Activated CD4-positive, alpha-beta T cell treated with anti-CD3 and anti-CD28 coated beads, Interleukin-2, amount 10 ng/mL, durations not matched to agents 7 days and 5 days (primary cell): ENCODE data around the gene LMX1A. TPM values are rescaled to one million over a fixed set of nuclear protein-coding genes. Genes with fewer than 3 reads are reported as not detected.

Experiments used
- CTCF ChIA-PET: fragments of 350-600 bp; sonication (Branson Sonifier 250); formaldehyde crosslinking; loops from one replicate; lab custom pipeline; 2021; ENCODE audit warnings: antibody characterized with exemption; lab: Charles Lee
- POLR2A ChIA-PET: fragments of 350-600 bp; sonication (Branson Sonifier 250); formaldehyde crosslinking; loops from one replicate; lab custom pipeline; 2021; ENCODE audit warnings: antibody characterized with exemption; lab: Charles Lee
- DNase-seq: peaks from one replicate; pipeline ENCODE4 v3.0.0-alpha.2; 2020
- H3K27ac Mint-ChIP-seq: one replicate; pipeline ENCODE4 v1.8.0; 2021; ENCODE audit warnings: mild to moderate bottlenecking, moderate library complexity, mixed read lengths
- H3K27me3 Mint-ChIP-seq: one replicate; pipeline ENCODE4 v1.8.0; 2021; ENCODE audit warnings: mixed read lengths
- H3K36me3 Mint-ChIP-seq: one replicate; pipeline ENCODE4 v1.8.0; 2021; ENCODE audit warnings: low read depth, mixed read lengths
- H3K4me1 Mint-ChIP-seq: one replicate; pipeline ENCODE4 v1.8.0; 2021; ENCODE audit warnings: mixed read lengths
- H3K4me3 Mint-ChIP-seq: one replicate; pipeline ENCODE4 v1.8.0; 2021; ENCODE audit warnings: mild to moderate bottlenecking, moderate library complexity, mixed read lengths
- H3K9me3 Mint-ChIP-seq: one replicate; pipeline ENCODE4 v1.8.0; 2021; ENCODE audit warnings: mixed read lengths
- total RNA-seq, 2 experiments: library from RNA; stranded (reverse); gene quantifications; one replicate each; pipeline ENCODE4 v1.2.3, GENCODE V29; 2021

LMX1A gene
- total RNA-seq, 2 experiments from 2014 or later = not detected

- ChIA-PET POLR2A (no interaction called here), CTCF (no interaction called here)
- Mint-ChIP-seq H3K4me1 (no peaks in the 10 kb centered on the region), H3K4me3 (no peak overlapping the region), H3K27ac (no peak overlapping the region), H3K9me3 (no peaks in the 10 kb centered on the region), H3K36me3 (no peaks in the 10 kb centered on the region), H3K27me3 (no peaks in the 10 kb centered on the region)
- no peak for DNase-seq
Measured at GRCh38 chr1:165212229-165212628, 144.3 kb downstream of the LMX1A start.

DNA sequence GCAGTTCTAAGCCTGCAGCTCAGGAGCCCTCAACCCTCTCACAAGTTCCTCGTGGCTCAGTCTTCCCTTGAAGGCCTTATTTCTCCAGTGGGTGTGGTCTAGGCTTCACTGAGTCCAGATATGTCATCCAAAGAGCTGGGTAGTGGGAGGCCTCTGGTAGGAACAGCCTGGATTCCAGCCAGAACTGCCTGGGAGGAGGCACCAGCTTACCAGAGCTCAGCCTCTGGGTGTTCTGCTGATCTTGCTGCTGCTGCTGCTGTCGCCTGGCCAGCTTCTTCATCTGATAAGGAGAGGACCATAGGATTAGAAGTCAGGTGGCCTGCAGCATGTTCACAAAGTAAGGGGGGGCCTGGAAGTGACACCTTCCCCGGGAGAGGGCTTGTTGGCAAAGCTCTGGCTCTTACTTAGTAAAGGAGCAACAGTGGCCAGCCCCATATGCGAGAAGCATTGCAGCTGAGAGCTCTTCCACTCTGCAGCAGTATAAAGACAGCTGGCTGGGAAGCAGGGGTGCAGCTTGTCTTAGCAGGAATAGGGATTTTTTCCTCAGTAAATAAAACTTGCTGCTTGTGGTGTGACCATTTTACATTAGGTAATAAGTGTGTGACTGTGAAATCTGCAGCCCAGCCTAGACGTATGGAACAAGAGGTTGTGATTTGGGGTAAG is 148.5 kb downstream of the LMX1A start:
- ChIA-PET CTCF (interaction anchor here (1.0 to 1.3 kb wide), 2 partner anchors 11 to 45 kb away, joined by 3 to 4 read pairs; no protein-coding TSS in a partner anchor), POLR2A (no interaction called here)
- no peak overlapping the region for H3K27ac Mint-ChIP-seq
- H3K36me3 Mint-ChIP-seq = no peaks in the 10 kb centered on the region
- no peaks in the 10 kb centered on the region for H3K4me1 Mint-ChIP-seq
- H3K4me3 Mint-ChIP-seq = no peak overlapping the region
- H3K27me3 Mint-ChIP-seq = no peaks in the 10 kb centered on the region
- no peak for DNase-seq
- H3K9me3 Mint-ChIP-seq = no peaks in the 10 kb centered on the region

DNA sequence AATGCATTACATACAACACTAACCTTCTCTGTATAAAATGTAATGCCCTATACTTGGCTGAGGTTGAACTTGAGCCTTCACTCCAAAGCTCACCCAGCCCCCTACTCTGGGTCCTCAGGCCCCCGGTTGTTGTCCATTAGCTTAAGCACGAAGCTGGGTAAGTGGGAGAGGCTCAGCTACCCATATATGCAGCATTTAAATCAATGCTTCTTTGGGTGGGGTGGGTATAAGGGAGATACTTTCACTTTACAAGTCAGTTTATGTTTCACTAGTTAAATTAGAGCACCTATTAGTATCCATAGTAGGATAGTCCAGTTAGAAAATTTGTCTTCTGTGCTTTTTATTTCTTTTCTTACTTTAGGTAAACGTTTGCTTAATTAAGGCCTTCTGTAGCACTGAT is 151.4 kb downstream of the LMX1A start:
- POLR2A ChIA-PET = no interaction called here
- no peaks in the 10 kb centered on the region for H3K4me1 Mint-ChIP-seq
- no peaks in the 10 kb centered on the region for H3K9me3 Mint-ChIP-seq
- no peak overlapping the region for H3K27ac Mint-ChIP-seq
- CTCF ChIA-PET = no interaction called here
- no peak for DNase-seq
- H3K36me3 Mint-ChIP-seq = no peaks in the 10 kb centered on the region
- H3K4me3 Mint-ChIP-seq = no peak overlapping the region
- H3K27me3 Mint-ChIP-seq = no peaks in the 10 kb centered on the region

DNA sequence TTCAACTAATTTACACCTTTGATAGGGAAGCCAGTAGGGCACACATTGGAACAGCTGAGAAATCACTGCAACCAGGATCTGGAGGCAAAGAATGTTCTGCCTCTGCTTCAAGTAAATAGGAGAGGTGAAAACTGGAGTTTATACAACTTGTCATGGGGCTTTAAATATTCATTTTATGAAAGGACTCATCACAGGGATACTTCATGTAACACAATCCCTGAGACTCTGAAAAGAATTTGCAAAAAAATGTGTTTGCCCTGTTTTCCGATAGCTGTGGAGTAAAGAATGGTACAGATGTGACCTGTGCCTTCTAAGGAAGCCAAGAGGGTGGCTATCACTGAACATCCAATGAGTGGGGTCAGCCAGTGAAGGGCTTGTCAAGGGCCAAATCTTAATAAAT is 152.0 kb downstream of the LMX1A start:
- no peak overlapping the region for H3K27ac Mint-ChIP-seq
- no peaks in the 10 kb centered on the region for H3K36me3 Mint-ChIP-seq
- H3K4me1 Mint-ChIP-seq = no peaks in the 10 kb centered on the region
- no peaks in the 10 kb centered on the region for H3K27me3 Mint-ChIP-seq
- CTCF ChIA-PET = no interaction called here
- H3K9me3 Mint-ChIP-seq = no peaks in the 10 kb centered on the region
- no peak for DNase-seq
- no peak overlapping the region for H3K4me3 Mint-ChIP-seq
- POLR2A ChIA-PET = no interaction called here

GRCh38 chr1:165191087-165191486 is 165.4 kb downstream of the LMX1A start:
- H3K27me3 Mint-ChIP-seq = peaks cover 1% of the 10 kb centered on the region

DNA sequence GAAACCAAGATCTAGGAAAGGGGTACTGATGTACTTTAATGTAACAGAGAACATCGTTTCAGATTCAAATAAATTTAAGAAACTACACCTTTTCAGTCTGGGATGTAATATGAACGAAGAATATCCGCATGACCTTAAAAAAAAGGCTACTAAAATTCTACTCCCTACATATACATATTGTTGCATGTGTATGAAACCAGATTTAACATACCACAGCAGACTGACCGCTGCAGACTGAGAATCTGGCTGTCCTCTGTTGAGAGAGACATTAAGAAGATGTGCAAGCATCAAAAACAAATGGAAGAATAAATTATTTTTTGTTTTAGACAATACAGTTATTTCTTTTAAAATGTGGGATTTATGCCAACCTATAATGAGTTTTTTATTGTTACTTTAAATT is 166.6 kb downstream of the LMX1A start:
- Mint-ChIP-seq H3K27ac (no peak overlapping the region), H3K36me3 (no peaks in the 10 kb centered on the region), H3K9me3 (no peaks in the 10 kb centered on the region), H3K4me1 (no peaks in the 10 kb centered on the region), H3K4me3 (no peak overlapping the region), H3K27me3 (no peaks in the 10 kb centered on the region)
- ChIA-PET POLR2A (no interaction called here), CTCF (no interaction called here)
- no peak for DNase-seq

More at GRCh38 chr1:165191087-165191486, 165.4 kb downstream of the LMX1A start:
- DNase-seq = no peak
- H3K4me1 Mint-ChIP-seq = no peaks in the 10 kb centered on the region
- no peaks in the 10 kb centered on the region for H3K36me3 Mint-ChIP-seq
- ChIA-PET CTCF (no interaction called here), POLR2A (no interaction called here)
- H3K4me3 Mint-ChIP-seq = no peak overlapping the region
- no peak overlapping the region for H3K27ac Mint-ChIP-seq
- no peaks in the 10 kb centered on the region for H3K9me3 Mint-ChIP-seq

DNA sequence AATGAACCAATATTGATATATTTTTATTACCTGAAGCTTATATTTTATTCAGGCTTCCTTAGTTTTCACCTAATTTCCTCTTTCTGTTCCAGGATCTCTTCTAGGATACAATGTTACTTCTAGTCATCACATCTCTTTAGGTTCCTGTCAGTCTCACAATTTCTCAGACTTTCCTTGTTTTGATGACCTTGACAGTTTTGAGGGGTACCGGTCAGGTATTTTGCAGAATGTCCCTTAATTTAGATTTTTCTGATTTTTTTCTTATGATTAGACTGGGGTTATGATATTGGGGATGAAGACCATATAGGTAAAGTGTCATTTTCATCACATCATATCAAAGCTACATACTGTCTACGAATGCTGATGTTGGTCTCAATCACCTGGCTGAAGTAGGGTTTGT is 167.5 kb downstream of the LMX1A start:
- H3K4me1 Mint-ChIP-seq = no peaks in the 10 kb centered on the region
- no peaks in the 10 kb centered on the region for H3K36me3 Mint-ChIP-seq
- H3K27ac Mint-ChIP-seq = no peak overlapping the region
- no peak for DNase-seq
- CTCF ChIA-PET = interaction anchor here (0.6 kb wide), 1 partner anchor 43 kb away, joined by 3 read pairs; no protein-coding TSS in a partner anchor
- no peaks in the 10 kb centered on the region for H3K27me3 Mint-ChIP-seq
- H3K9me3 Mint-ChIP-seq = peaks cover 3% of the 10 kb centered on the region
- no peak overlapping the region for H3K4me3 Mint-ChIP-seq
- POLR2A ChIA-PET = no interaction called here

GRCh38 chr1:165187031-165188009 is 169.2 kb downstream of the LMX1A start:
- Mint-ChIP-seq H3K9me3 (peaks cover 7% of the 10 kb centered on the region), H3K4me3 (no peak overlapping the region), H3K27ac (no peak overlapping the region), H3K27me3 (no peaks in the 10 kb centered on the region), H3K4me1 (no peaks in the 10 kb centered on the region), H3K36me3 (no peaks in the 10 kb centered on the region)
- ChIA-PET POLR2A (interaction anchor here (0.6 kb wide), 1 partner anchor 837 kb away, joined by 3 read pairs; no protein-coding TSS in a partner anchor), CTCF (no interaction called here)
- no peak for DNase-seq

GRCh38 chr1:165185161-165185889 is 171.2 kb downstream of the LMX1A start:
- Mint-ChIP-seq H3K4me3 (no peak overlapping the region), H3K27me3 (no peaks in the 10 kb centered on the region), H3K9me3 (peaks cover 7% of the 10 kb centered on the region), H3K4me1 (no peaks in the 10 kb centered on the region), H3K27ac (no peak overlapping the region), H3K36me3 (no peaks in the 10 kb centered on the region)
- no peak for DNase-seq
- POLR2A ChIA-PET = no interaction called here
- CTCF ChIA-PET = no interaction called here

GRCh38 chr1:165182975-165183374 is 173.5 kb downstream of the LMX1A start:
- Mint-ChIP-seq H3K4me1 (no peaks in the 10 kb centered on the region), H3K36me3 (no peaks in the 10 kb centered on the region), H3K9me3 (peaks cover 7% of the 10 kb centered on the region), H3K27me3 (no peaks in the 10 kb centered on the region), H3K27ac (no peak overlapping the region), H3K4me3 (no peak overlapping the region)
- ChIA-PET CTCF (no interaction called here), POLR2A (no interaction called here)
- no peak for DNase-seq

DNA sequence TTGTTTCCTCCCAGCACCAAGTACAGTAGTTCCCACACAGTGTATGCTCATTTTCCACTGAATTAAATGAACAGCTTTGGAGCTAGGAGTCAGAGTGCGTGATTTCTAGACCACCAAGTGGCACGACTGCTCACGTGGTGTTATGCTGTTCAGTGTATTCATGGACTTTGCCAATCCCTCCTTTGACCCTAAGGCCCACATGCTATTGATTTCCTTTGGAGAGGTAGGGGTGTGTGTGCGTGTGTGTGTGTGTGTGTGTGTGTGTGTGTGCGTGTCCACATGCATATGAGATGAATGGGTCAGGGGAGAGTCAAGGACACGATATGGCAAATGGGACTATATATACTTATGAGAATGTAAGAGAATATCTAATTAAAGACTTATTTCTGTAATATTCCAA is 177.2 kb downstream of the LMX1A start:
- no peaks in the 10 kb centered on the region for H3K36me3 Mint-ChIP-seq
- no peaks in the 10 kb centered on the region for H3K4me1 Mint-ChIP-seq
- no peak overlapping the region for H3K27ac Mint-ChIP-seq
- ChIA-PET POLR2A (no interaction called here), CTCF (no interaction called here)
- H3K4me3 Mint-ChIP-seq = no peak overlapping the region
- no peak for DNase-seq
- peaks cover 4% of the 10 kb centered on the region for H3K9me3 Mint-ChIP-seq
- H3K27me3 Mint-ChIP-seq = no peaks in the 10 kb centered on the region

- ChIA-PET CTCF (no interaction called here), POLR2A (no interaction called here)
- no peak for DNase-seq
- Mint-ChIP-seq H3K27ac (no peak overlapping the region), H3K4me3 (no peak overlapping the region), H3K9me3 (no peaks in the 10 kb centered on the region), H3K36me3 (no peaks in the 10 kb centered on the region), H3K27me3 (no peaks in the 10 kb centered on the region), H3K4me1 (no peaks in the 10 kb centered on the region)
Measured at GRCh38 chr1:165174491-165174890, 182.0 kb downstream of the LMX1A start.

DNA sequence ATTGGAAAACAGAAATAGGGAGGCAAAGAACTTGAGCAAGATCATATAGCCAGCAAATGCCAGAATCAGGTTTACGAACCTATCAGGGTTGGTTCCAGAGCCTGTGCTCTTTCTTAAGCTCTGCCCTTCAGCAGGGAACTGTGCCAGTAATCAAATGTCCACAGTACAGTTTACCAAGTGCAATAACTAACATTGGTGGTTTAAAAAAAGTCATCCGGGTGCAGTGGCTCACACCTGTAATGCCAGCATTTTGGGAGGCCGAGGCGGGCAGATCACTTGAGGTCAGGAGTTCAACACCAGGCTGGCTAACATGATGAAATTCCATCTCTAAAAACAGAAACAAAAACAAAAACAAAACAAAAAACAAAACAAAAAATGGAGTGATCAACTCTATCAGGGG is 182.7 kb downstream of the LMX1A start:
- DNase-seq = no peak
- ChIA-PET CTCF (no interaction called here), POLR2A (no interaction called here)
- no peaks in the 10 kb centered on the region for H3K9me3 Mint-ChIP-seq
- H3K4me3 Mint-ChIP-seq = no peak overlapping the region
- no peak overlapping the region for H3K27ac Mint-ChIP-seq
- no peaks in the 10 kb centered on the region for H3K36me3 Mint-ChIP-seq
- H3K4me1 Mint-ChIP-seq = no peaks in the 10 kb centered on the region
- no peaks in the 10 kb centered on the region for H3K27me3 Mint-ChIP-seq
